Medulla oblongata (tissue), 1 donor: ENCODE data around the gene SLC4A7.
"Not testable (repeated sequence)": the region's sequence is repeated elsewhere in the genome, so short reads cannot be mapped to it uniquely, and the experiment has no call there.

Source experiments
- DNase-seq: peaks from one replicate; pipeline ENCODE4 v3.0.0-alpha.2; 2015; ENCODE audit errors: extremely low spot score

Gene SLC4A7

GRCh38 chr3:27487383-27487782 lies 3.2 kb upstream of the SLC4A7 start:
- DNase-seq, result no peak

- DNase-seq, result no peak
These were observed 2.2 kb upstream of the SLC4A7 start for GRCh38 chr3:27486336-27486735.

- no peak for DNase-seq
These were observed 1.7 kb upstream of the SLC4A7 start for GRCh38 chr3:27485866-27486265.

GRCh38 chr3:27483117-27484014 lies 818 bp downstream of the SLC4A7 start:
- DNase-seq, result peak; percentile 73

- no peak for DNase-seq
These were observed 4.2 kb downstream of the SLC4A7 start for GRCh38 chr3:27479806-27480543.

GRCh38 chr3:27471923-27472550 lies 12.1 kb downstream of the SLC4A7 start:
- DNase-seq, result no peak

GRCh38 chr3:27468283-27468886 lies 15.8 kb downstream of the SLC4A7 start:
- DNase-seq, result no peak

GRCh38 chr3:27467545-27467944 lies 16.6 kb downstream of the SLC4A7 start:
- DNase-seq, result peak; percentile 62

- DNase-seq, result no peak
These were observed 19.5 kb downstream of the SLC4A7 start for GRCh38 chr3:27464646-27465045.

GRCh38 chr3:27462228-27462627 lies 22.0 kb downstream of the SLC4A7 start:
- no peak for DNase-seq

- DNase-seq, result no peak
These were observed 25.3 kb downstream of the SLC4A7 start for GRCh38 chr3:27458929-27459328.

- DNase-seq, result no peak
These were observed 27.6 kb downstream of the SLC4A7 start for GRCh38 chr3:27456554-27456953.

- DNase-seq, result no peak
These were observed 29.3 kb downstream of the SLC4A7 start for GRCh38 chr3:27454914-27455313.

GRCh38 chr3:27454461-27454860 lies 29.7 kb downstream of the SLC4A7 start:
- no peak for DNase-seq

- DNase-seq, result no peak
These were observed 31.7 kb downstream of the SLC4A7 start for GRCh38 chr3:27452368-27453090.

- DNase-seq, result no peak
These were observed 32.3 kb downstream of the SLC4A7 start for GRCh38 chr3:27451842-27452241.

- no peak for DNase-seq
These were observed 32.9 kb downstream of the SLC4A7 start for GRCh38 chr3:27451251-27451650.

- DNase-seq, result no peak
These were observed 34.5 kb downstream of the SLC4A7 start for GRCh38 chr3:27449530-27450150.

GRCh38 chr3:27442995-27443394 lies 41.2 kb downstream of the SLC4A7 start:
- not testable (repeated sequence) for DNase-seq

- not testable (repeated sequence) for DNase-seq
These were observed 45.8 kb downstream of the SLC4A7 start for GRCh38 chr3:27438352-27438751.

- peak; percentile 7 for DNase-seq
These were observed 53.1 kb downstream of the SLC4A7 start for GRCh38 chr3:27431116-27431515.
